Upper lobe of right lung (tissue), 1 donor: Measurements from ENCODE around the gene CNBD2. TPM values are rescaled to one million over a fixed set of nuclear protein-coding genes. Genes with fewer than 3 reads are reported as not detected.
"Not testable (repeated sequence)": the region's sequence is repeated elsewhere in the genome, so short reads cannot be mapped to it uniquely, and the experiment has no call there.

ENCODE experiments used
- ATAC-seq: fragments of 200-7000 bp; cut with Tn5 transposase; one replicate; pipeline ENCODE4 v1.9.1; 2020; ENCODE audit warnings: mild to moderate bottlenecking, moderate library complexity
- DNase-seq: peaks from one replicate; pipeline ENCODE4 v3.0.0-alpha.2; 2020
- H3K27ac ChIP-seq: fragments of 200-600 bp; one replicate; pipeline ENCODE4 v1.8.0; 2022
- H3K27me3 ChIP-seq: fragments of 200-600 bp; one replicate; pipeline ENCODE4 v1.8.0; 2022; ENCODE audit warnings: mild to moderate bottlenecking
- H3K36me3 ChIP-seq: fragments of 200-600 bp; one replicate; pipeline ENCODE4 v1.8.0; 2022
- H3K4me1 ChIP-seq: fragments of 200-600 bp; one replicate; pipeline ENCODE4 v1.8.0; 2022
- H3K4me3 ChIP-seq: fragments of 200-600 bp; one replicate; pipeline ENCODE4 v1.8.0; 2022; ENCODE audit warnings: mild to moderate bottlenecking
- H3K9me3 ChIP-seq: fragments of 200-600 bp; one replicate; pipeline ENCODE4 v1.8.0; 2022
- intact Hi-C: fragments of 100-400 bp; cut with DNase I; formaldehyde crosslinking; loops from one replicate; pipeline ENCODE4 v1.11.0; 2022
- total RNA-seq: library from RNA; stranded (reverse); fragmentation: NEBNext Ultra II Directional; extraction: Animal tissue kit (Norgen Biotek cat#: 25700); gene quantifications from one replicate; pipeline ENCODE4 v1.2.1, GENCODE V29; 2021
- TF ChIP-seq, protein P1 (sequence below): fragments of 200-600 bp; IDR thresholded peaks from one replicate; pipeline ENCODE4 v1.8.0; 2022; ENCODE audit warnings: antibody characterized with exemption
- donor health status: DM: no; HTN: yes; CAD: no; lungs with severe emphysema.

CNBD2 gene
- total RNA-seq, 1 donor from 2014 or later: 3.4 TPM

DNA sequence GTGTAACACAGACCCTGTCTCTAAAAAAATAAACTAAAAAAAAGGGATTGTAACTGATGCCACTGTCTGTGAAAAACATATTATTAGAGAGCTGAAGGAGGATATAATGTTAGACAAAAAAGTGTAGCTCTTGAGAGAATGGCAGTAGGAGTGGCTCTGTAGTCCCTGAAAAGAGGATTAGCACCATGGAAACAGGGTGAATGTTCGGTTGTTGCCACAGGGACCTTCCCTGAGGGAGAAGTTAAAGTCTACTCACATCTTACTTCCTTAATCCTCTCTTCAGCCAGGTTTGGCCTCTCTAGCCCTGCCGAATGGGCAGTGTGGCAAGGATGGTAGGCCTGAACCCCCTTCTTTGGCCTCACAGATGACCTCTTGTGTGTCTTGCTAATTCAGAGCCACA lies 26.1 kb upstream of the CNBD2 start:
- intact Hi-C loops: no loop called here
- Histone ChIP-seq H3K4me1 (no peaks in the 10 kb centered on the region), H3K9me3 (no peaks in the 10 kb centered on the region), H3K36me3 (peaks cover 61% of the 10 kb centered on the region), H3K27me3 (no peaks in the 10 kb centered on the region), H3K4me3 (no peak overlapping the region), H3K27ac (no peak overlapping the region)
- TF ChIP-seq, protein P1, sequence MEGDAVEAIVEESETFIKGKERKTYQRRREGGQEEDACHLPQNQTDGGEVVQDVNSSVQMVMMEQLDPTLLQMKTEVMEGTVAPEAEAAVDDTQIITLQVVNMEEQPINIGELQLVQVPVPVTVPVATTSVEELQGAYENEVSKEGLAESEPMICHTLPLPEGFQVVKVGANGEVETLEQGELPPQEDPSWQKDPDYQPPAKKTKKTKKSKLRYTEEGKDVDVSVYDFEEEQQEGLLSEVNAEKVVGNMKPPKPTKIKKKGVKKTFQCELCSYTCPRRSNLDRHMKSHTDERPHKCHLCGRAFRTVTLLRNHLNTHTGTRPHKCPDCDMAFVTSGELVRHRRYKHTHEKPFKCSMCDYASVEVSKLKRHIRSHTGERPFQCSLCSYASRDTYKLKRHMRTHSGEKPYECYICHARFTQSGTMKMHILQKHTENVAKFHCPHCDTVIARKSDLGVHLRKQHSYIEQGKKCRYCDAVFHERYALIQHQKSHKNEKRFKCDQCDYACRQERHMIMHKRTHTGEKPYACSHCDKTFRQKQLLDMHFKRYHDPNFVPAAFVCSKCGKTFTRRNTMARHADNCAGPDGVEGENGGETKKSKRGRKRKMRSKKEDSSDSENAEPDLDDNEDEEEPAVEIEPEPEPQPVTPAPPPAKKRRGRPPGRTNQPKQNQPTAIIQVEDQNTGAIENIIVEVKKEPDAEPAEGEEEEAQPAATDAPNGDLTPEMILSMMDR: no peak
- ATAC-seq (peak; percentile 59), DNase-seq (no peak)

DNA sequence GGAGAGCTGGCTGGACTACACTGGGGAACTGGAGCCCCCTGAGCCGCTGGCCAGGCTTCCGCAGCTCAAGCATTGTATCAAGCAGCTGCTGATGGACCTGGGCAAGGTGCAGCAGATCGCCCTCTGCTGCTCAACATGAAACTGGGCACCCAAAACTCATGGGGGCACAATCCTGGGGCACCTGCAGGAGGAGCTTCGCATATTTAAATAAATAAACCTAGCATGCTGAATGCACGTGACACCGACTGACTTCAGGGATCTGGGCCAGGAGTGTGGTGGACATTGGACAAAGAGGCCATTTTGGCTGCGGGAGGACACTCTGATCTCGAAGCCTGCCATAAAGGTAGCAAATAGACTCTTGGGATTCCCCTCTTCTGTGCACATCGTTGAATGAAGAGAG lies 20.9 kb upstream of the CNBD2 start:
- intact Hi-C loops: no loop called here
- H3K27me3 ChIP-seq: no peaks in the 10 kb centered on the region
- no peak overlapping the region for H3K4me3 ChIP-seq
- peaks cover 7% of the 10 kb centered on the region for H3K4me1 ChIP-seq
- H3K9me3 ChIP-seq: no peaks in the 10 kb centered on the region
- no peak overlapping the region for H3K27ac ChIP-seq
- no peak for DNase-seq
- ATAC-seq: peak; percentile 41
- TF ChIP-seq, protein P1: no peak
- peaks cover 40% of the 10 kb centered on the region for H3K36me3 ChIP-seq

DNA sequence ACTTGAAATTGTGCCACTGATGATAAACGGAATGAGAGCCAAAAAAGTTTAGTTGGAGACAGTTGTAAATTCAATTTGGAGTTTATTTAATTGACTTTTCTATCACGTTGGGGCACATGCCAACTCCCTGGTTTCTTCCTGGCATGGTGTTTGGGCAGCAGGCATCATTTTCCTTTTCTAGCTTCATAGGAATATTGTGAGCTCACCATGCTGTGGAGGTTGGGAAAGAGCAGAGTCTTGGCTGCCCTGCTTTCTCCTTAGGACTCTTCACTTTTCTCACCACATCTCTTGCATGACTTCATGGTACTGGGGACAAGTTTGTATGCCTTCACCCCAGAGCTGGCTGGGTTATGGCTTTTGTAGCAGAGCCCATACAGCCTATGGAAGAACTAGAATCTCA lies 20.5 kb upstream of the CNBD2 start:
- no peaks in the 10 kb centered on the region for H3K27me3 ChIP-seq
- no peak overlapping the region for H3K27ac ChIP-seq
- H3K36me3 ChIP-seq: peaks cover 40% of the 10 kb centered on the region
- no peaks in the 10 kb centered on the region for H3K9me3 ChIP-seq
- H3K4me1 ChIP-seq: peaks cover 12% of the 10 kb centered on the region
- DNase-seq (no peak), ATAC-seq (no peak)
- TF ChIP-seq, protein P1: no peak
- intact Hi-C loops: no loop called here
- no peak overlapping the region for H3K4me3 ChIP-seq

DNA sequence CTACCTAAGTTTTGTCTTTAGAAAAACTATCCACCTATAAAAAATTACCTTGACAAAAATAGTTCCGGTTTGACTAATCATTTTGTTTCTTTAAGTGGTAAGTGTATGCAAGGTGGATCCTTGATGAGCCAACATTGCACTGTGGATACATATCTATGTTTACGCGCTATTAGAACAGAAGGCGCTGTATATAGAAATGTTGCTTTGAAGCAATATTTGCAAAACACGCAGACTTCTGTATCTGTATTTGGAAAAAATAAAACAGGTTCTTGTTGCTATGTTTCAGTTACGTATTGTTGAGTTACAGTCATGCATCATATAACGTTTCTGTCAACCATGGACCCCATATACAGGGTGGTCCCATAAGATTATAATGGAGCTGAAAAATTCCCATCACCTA lies 18.3 kb upstream of the CNBD2 start:
- Histone ChIP-seq H3K4me3 (no peak overlapping the region), H3K27me3 (no peaks in the 10 kb centered on the region), H3K27ac (no peak overlapping the region), H3K9me3 (no peaks in the 10 kb centered on the region), H3K4me1 (peaks cover 18% of the 10 kb centered on the region), H3K36me3 (peaks cover 24% of the 10 kb centered on the region)
- TF ChIP-seq, protein P1: no peak
- intact Hi-C loops: no loop called here
- ATAC-seq: no peak
- no peak for DNase-seq

DNA sequence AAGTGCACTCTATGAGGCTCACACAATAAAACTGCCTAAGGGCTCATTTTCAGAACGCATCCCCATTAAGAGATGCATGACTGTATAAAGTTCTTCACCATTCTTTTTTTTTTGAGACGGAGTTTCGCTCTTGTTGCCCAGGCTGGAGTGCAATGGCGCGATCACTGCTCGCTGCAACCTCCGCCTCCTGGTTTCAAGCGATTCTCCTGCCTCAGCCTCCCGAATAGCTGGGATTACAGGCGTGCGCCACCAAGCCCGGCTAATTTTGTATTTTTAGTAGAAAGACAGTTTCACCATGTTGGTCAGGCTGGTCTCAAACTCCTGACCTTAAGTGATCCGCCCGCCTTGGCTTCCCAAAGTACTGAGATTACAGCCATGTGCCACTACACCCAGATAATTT lies 16.3 kb upstream of the CNBD2 start:
- H3K4me3 ChIP-seq, H3K9me3 ChIP-seq, H3K27me3 ChIP-seq, ATAC-seq, H3K27ac ChIP-seq, intact Hi-C loops, DNase-seq: not testable (repeated sequence)
- Histone ChIP-seq H3K4me1 (peaks cover 25% of the 10 kb centered on the region), H3K36me3 (peaks cover 16% of the 10 kb centered on the region)

DNA sequence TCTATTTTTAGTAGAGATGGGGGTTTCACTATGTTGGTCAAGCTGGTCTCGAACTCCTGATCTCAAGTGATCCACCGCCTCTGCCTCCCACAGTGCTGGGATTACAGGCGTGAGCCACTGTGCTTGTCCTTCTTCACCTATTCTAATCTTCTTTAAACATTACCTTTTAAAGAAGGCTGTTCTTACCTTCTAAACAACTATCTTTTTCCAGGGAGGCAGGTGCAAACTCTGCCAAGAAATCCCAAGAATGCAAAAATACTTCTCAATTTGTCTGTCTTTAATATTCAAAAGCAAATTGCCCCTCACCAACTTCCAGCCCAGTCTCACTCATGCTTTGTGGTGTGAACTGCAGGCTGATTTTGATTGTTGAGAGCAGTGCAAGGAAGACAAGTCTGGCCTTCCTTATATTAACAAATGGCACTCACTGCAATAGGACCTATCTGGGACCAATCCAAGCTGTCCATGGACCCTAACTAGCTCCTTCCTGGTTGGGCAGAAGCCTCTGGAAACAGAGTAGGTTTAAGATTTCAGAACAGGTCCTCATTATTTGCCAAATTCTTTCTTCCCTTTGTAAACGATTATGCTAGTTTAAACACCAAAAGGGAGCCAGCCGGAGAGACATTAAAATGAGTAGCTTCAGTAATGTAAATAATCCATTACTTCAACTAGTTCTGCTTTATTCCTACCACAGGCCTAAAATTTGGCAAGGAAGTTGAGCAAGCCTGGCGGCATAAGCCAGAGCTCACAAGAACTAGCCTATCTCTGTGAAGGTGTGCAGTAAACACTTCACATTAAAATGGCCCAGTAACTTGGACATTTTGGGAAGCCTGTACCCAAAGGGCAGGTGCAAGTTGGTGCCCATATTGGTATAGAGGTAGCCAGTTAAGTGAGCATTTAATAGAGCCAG lies 15.7 kb upstream of the CNBD2 start:
- peak overlapping the region; percentile 93 for H3K4me3 ChIP-seq
- no peaks in the 10 kb centered on the region for H3K9me3 ChIP-seq
- H3K4me1 ChIP-seq: peaks cover 25% of the 10 kb centered on the region
- no peak for DNase-seq
- no peaks in the 10 kb centered on the region for H3K27me3 ChIP-seq
- TF ChIP-seq, protein P1: no peak
- intact Hi-C loops: no loop called here
- ATAC-seq: no peak
- peak overlapping the region; percentile 100 for H3K27ac ChIP-seq
- H3K36me3 ChIP-seq: peaks cover 11% of the 10 kb centered on the region
